Liver (tissue), 9 donors: ENCODE measurements around the gene PPP2R5C. TPM values are rescaled to one million over a fixed set of nuclear protein-coding genes. Genes with fewer than 3 reads are reported as not detected.

ENCODE experiments used
- DNase-seq: peaks from one replicate; pipeline ENCODE4 v3.0.0-alpha.2; 2017; ENCODE audit warnings: low spot score
- H3K27ac ChIP-seq, 2 donors: one replicate each; pipeline ENCODE4 v1.7.0; 2013; ENCODE audit warnings: inconsistent platforms in 2 of 2, low read length in 2 of 2, control low read depth in 1 of 2, low read depth in 1 of 2, mild to moderate bottlenecking in 1 of 2
- H3K27me3 ChIP-seq, 4 donors: one replicate each; pipeline versions ENCODE4 v1.6.1 to v1.7.0; 2013; ENCODE audit warnings: low read length in 3 of 4, inconsistent platforms in 1 of 4, mild to moderate bottlenecking in 1 of 4, moderate library complexity in 1 of 4; ENCODE audit not compliant: control insufficient read depth in 4 of 4, insufficient read depth in 4 of 4
- H3K36me3 ChIP-seq, 4 donors: one replicate each; pipeline versions ENCODE4 v1.6.1 to v1.7.0; 2013; ENCODE audit warnings: low read length in 3 of 4, mild to moderate bottlenecking in 3 of 4, low read depth in 1 of 4, moderate library complexity in 1 of 4; ENCODE audit not compliant: control insufficient read depth in 4 of 4, insufficient read depth in 3 of 4
- H3K4me1 ChIP-seq, 4 donors: one replicate each; pipeline versions ENCODE4 v1.6.1 to v1.7.0; 2013; ENCODE audit warnings: low read length in 3 of 4, mild to moderate bottlenecking in 3 of 4, moderate library complexity in 1 of 4; ENCODE audit not compliant: control insufficient read depth in 4 of 4, insufficient read depth in 4 of 4
- H3K4me3 ChIP-seq, 3 donors: one replicate each; pipeline versions ENCODE4 v1.6.1 to v1.7.0; 2013; ENCODE audit warnings: low read length in 3 of 3, control low read depth in 1 of 3, low read depth in 1 of 3, mild to moderate bottlenecking in 1 of 3
- H3K9ac ChIP-seq, 2 donors: one replicate each; pipeline ENCODE4 v1.7.0; 2013; ENCODE audit warnings: low read length in 2 of 2, mild to moderate bottlenecking in 2 of 2, moderate library complexity in 2 of 2, control low read depth in 1 of 2, low read depth in 1 of 2
- H3K9me3 ChIP-seq, 4 donors: one replicate each; pipeline versions ENCODE4 v1.6.1 to v1.7.0; 2013; ENCODE audit warnings: low read length in 3 of 4; ENCODE audit not compliant: control insufficient read depth in 4 of 4
- ATF3 ChIP-seq: IDR thresholded peaks from 2 replicates; pipeline ENCODE4 v1.6.1; 2016; ENCODE audit warnings: antibody characterized with exemption
- EGR1 ChIP-seq, 2 donors: IDR thresholded peaks; 2 replicates each; pipeline ENCODE4 v1.6.1; 2016 to 2018; ENCODE audit warnings: antibody characterized with exemption in 2 of 2, low read depth in 2 of 2
- FOXA1 ChIP-seq: IDR thresholded peaks from 2 replicates; pipeline ENCODE4 v1.6.1; 2016; ENCODE audit warnings: antibody characterized with exemption
- FOXA2 ChIP-seq: IDR thresholded peaks from 2 replicates; pipeline ENCODE4 v1.6.1; 2016; ENCODE audit warnings: antibody characterized with exemption
- GABPA ChIP-seq, 2 donors: IDR thresholded peaks in 1 of 2; conservative IDR thresholded peaks in 1 of 2; 2 replicates each; pipeline ENCODE4 v1.6.1; 2016; ENCODE audit warnings: antibody characterized with exemption in 2 of 2, mild to moderate bottlenecking in 1 of 2, moderate library complexity in 1 of 2
- HNF4A ChIP-seq, 2 donors: conservative IDR thresholded peaks; 2 replicates each; pipeline ENCODE4 v1.6.1; 2016; ENCODE audit warnings: antibody characterized with exemption in 2 of 2, mild to moderate bottlenecking in 2 of 2
- HNF4G ChIP-seq: IDR thresholded peaks from 2 replicates; pipeline ENCODE4 v1.6.1; 2016; ENCODE audit warnings: antibody characterized with exemption
- MAX ChIP-seq: IDR thresholded peaks from 2 replicates; pipeline ENCODE4 v1.6.1; 2016; ENCODE audit warnings: antibody characterized with exemption
- NR2F2 ChIP-seq: IDR thresholded peaks from 2 replicates; pipeline ENCODE4 v1.6.1; 2016; ENCODE audit warnings: antibody characterized with exemption
- RAD21 ChIP-seq, 2 donors: IDR thresholded peaks; 2 replicates each; pipeline ENCODE4 v1.6.1; 2016; ENCODE audit warnings: antibody characterized with exemption in 2 of 2, mild to moderate bottlenecking in 2 of 2
- REST ChIP-seq: IDR thresholded peaks from 2 replicates; pipeline ENCODE4 v1.6.1; 2016; ENCODE audit warnings: antibody characterized with exemption, mild to moderate bottlenecking
- SP1 ChIP-seq: IDR thresholded peaks from 2 replicates; pipeline ENCODE4 v1.6.1; 2018; ENCODE audit warnings: antibody characterized with exemption, mild to moderate bottlenecking
- YY1 ChIP-seq: IDR thresholded peaks from 2 replicates; pipeline ENCODE4 v1.6.1; 2016; ENCODE audit warnings: antibody characterized with exemption, mild to moderate bottlenecking
- ZBTB33 ChIP-seq: IDR thresholded peaks from 2 replicates; pipeline ENCODE4 v1.6.1; 2016; ENCODE audit warnings: antibody characterized with exemption
- WGBS: extraction: QIAGEN DNeasy Blood & Tissue Kit; methylation state at CpG from one replicate; pipeline ENCODE4 v1.1.7; 2013; 5-methylcytosine and 5-hydroxymethylcytosine counted together
- polyA plus RNA-seq, 2 donors: library from polyadenylated mRNA; stranded (reverse) in 1 of 2; unstranded in 1 of 2; fragments of 200-250 nt in 1 of 2; fragments of >200 nt in 1 of 2; fragmentation: Nextera tagmentation in 1 of 2; extraction: Ambion mirVana in 1 of 2; gene quantifications; one replicate each; pipeline versions ENCODE4 v1.2.1 to v1.2.3, GENCODE V29; 2013 to 2015
- total RNA-seq, 2 donors: library from RNA; depleted of rRNA; stranded (reverse); fragments of >200 nt; gene quantifications; one replicate each; pipeline ENCODE4 v1.2.3, GENCODE V29; 2014
- donor health status: healthy.
- donor health status: healthy.
- donor health status: healthy.
- donor health status: healthy.
- donor health status: healthy.

PPP2R5C gene
- total and polyA plus RNA-seq, 4 donors = 33.5 to 52.3 (median 43.9) TPM

- H3K36me3 ChIP-seq = peaks cover 4 to 54% (median 37%) of the 10 kb centered on the region in 4 donors
- no peaks in the 10 kb centered on the region for H3K4me1 ChIP-seq
- no peak for TF ChIP-seq ZBTB33
- TF ChIP-seq NR2F2 = no peak
- no peak for TF ChIP-seq HNF4A (conservative IDR thresholded peaks at IDR 0.05)
- TF ChIP-seq RAD21 (IDR thresholded peaks at IDR 0.05) = no peak
- TF ChIP-seq REST = no peak
- TF ChIP-seq GABPA (IDR thresholded peaks at IDR 0.05 in 1 of 2, conservative IDR thresholded peaks at IDR 0.05 in 1 of 2) = no peak
- no peak for TF ChIP-seq HNF4G
- no peak for TF ChIP-seq SP1
- no peak for TF ChIP-seq MAX
- TF ChIP-seq EGR1 (IDR thresholded peaks at IDR 0.05; ENCODE audit: low read depth in 2 of 2) = no peak
- TF ChIP-seq YY1 = no peak
- TF ChIP-seq FOXA2 = no peak
- no peak for TF ChIP-seq ATF3
- no peak for TF ChIP-seq FOXA1
- no peaks in the 10 kb centered on the region for H3K27me3 ChIP-seq
- no peak overlapping the region for H3K9ac ChIP-seq
- no peaks in the 10 kb centered on the region for H3K9me3 ChIP-seq
- no peak for DNase-seq
- no peak overlapping the region for H3K4me3 ChIP-seq
- WGBS = 94% methylated on average over 20 of the region's 20 CpGs
- no peak overlapping the region for H3K27ac ChIP-seq
Measured at GRCh38 chr14:101891471-101891870, 130.0 kb downstream of the PPP2R5C start.

- DNase-seq = no peak
- H3K9me3 ChIP-seq = no peaks in the 10 kb centered on the region
- no peaks in the 10 kb centered on the region for H3K4me1 ChIP-seq
- no peak overlapping the region for H3K9ac ChIP-seq
- H3K27ac ChIP-seq = no peak overlapping the region
- TF ChIP-seq EGR1 (IDR thresholded peaks at IDR 0.05; ENCODE audit: low read depth in 2 of 2) = no peak
- no peaks in the 10 kb centered on the region for H3K27me3 ChIP-seq
- H3K36me3 ChIP-seq = peaks cover 4 to 60% (median 38%) of the 10 kb centered on the region in 4 donors
- H3K4me3 ChIP-seq = no peak overlapping the region
- 83% methylated on average over 3 of the region's 3 CpGs for WGBS
Measured at GRCh38 chr14:101893759-101894158, 132.2 kb downstream of the PPP2R5C start.
